NCI-H2227 treated with DMSO at 0.1 percent for 48 hours (cell line): ENCODE results near the gene HGF.

ENCODE experiments used
- DNase-seq: peaks from one replicate; lab custom pipeline; 2025; lab: John Stamatoyannopoulos, UW

The HGF gene

DNA sequence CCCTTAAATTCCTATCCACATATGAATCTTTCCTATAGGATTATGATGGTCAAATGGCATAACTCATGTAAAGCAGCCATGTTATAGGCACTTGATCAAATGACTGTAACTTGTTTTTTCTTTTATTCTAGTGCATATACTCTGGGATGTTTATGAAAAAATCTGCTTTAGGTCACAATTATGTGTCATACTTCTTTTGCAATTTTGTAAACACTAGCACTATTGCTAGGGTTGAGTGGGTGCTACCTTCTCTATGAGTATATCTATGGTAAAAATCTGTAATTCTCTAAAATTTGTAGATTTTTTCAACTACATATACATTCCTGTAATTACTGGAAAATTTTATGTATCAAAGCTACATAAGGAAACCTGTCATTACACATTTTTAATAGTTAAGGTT lies 50.0 kb downstream of the HGF start:
- DNase-seq = no peak

- DNase-seq = no peak
Measured at GRCh38 chr7:81715984-81716588, 53.8 kb downstream of the HGF start.

DNA sequence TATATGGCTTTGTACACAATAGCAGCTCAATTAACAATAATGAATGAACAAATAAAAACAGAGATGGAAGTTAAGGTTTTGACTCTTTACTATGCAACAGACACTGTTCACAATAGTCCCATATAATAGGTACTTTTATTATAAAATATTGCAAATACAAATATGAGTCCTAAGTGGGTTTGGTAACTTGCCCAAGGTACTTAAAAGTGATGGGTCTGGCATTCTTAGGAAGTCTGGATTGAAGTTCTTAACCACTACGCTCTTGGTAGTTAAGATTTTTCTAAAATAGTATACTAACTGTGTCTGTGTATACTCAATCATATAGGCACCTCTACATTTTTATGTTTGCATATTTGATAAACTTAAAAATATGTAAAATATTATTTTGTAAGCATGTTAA lies 55.5 kb downstream of the HGF start:
- no peak for DNase-seq

DNA sequence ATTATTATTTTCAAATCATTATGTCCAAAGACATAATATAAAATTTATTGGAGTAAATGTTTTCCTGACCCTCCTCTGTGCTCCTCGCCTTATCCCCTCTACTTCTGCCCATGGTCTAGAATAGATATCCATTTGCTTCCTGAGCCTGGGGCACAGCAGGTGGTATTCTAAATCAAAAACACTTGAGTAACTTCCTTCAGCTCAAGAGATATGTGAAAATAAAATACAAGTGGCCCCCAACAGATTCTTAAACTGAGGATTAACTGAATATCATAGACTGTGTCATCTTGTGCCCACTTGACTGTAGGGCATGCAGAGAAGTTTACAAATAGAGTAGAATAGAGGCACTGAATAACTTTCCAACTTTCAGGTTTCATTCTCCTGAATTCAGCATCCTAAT lies 59.1 kb downstream of the HGF start:
- DNase-seq = no peak

- DNase-seq = no peak
Measured at GRCh38 chr7:81709836-81710235, 60.0 kb downstream of the HGF start.

- DNase-seq = no peak
Measured at GRCh38 chr7:81707966-81708365, 61.9 kb downstream of the HGF start.

DNA sequence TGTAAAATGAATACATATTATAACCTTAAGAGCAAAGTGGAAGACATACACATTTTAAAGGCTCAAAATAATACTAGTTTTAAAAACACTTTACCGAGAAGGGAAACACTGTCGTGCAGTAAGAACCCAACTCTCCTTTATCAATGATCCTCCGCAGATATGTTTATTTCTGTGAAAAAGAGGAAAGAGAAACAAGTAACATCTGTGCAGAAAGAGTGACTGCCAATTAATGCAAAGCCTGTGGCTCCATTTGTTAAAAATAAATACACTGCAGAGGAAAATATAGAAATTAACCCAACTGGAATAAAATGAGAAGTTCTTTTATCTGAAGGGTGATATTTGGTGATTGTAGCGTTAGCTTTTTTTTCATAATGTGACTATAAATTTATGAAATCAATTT lies 62.7 kb downstream of the HGF start:
- DNase-seq = no peak

GRCh38 chr7:81705206-81705605 lies 64.6 kb downstream of the HGF start:
- no peak for DNase-seq

DNA sequence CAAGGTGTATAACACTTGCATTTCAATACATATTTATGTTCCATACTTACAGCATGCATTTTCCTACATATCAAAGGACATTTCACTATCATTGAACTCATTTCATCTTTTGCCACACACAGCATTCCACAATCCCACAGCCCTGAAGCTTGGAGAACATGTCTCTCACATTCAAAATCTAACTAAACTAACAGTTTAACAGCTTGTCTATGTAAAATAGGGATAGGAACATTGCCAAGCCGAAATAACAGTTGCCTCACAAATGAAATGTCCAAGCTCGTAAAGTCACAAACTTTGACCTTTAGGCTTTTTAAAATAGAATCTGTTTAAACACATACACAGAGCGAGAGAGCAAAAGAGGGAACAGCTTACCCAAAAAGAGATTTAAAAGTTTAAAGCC lies 65.3 kb downstream of the HGF start:
- DNase-seq = no peak

GRCh38 chr7:81698965-81699364 lies 70.9 kb downstream of the HGF start:
- no peak for DNase-seq

DNA sequence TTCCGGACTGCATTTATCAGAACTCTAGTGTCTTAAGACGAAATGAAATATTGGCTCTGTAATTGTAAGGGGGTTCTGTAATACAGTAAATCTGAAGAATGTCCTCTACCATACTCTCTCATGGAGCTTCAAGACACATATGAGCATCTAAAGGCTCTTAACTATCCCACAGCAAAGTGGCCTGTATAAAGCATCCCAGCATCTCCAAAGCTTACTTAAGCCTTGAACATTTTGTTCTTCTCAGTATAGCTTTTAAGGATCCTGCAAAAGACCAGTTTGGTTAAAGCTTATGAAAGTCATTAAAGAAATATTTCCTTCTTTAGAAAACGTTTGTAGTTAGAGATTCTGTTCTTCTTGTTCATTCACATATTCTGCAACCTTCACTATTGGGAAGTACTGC lies 75.1 kb downstream of the HGF start:
- no peak for DNase-seq

GRCh38 chr7:81693894-81694293 lies 76.0 kb downstream of the HGF start:
- DNase-seq = no peak

GRCh38 chr7:81693080-81693479 lies 76.8 kb downstream of the HGF start:
- no peak for DNase-seq

GRCh38 chr7:81692146-81692905 lies 77.5 kb downstream of the HGF start:
- no peak for DNase-seq

- DNase-seq = no peak
Measured at GRCh38 chr7:81691199-81691821, 78.5 kb downstream of the HGF start.

GRCh38 chr7:81690688-81691087 lies 79.2 kb downstream of the HGF start:
- DNase-seq = no peak

GRCh38 chr7:81690251-81690650 lies 79.6 kb downstream of the HGF start:
- no peak for DNase-seq

DNA sequence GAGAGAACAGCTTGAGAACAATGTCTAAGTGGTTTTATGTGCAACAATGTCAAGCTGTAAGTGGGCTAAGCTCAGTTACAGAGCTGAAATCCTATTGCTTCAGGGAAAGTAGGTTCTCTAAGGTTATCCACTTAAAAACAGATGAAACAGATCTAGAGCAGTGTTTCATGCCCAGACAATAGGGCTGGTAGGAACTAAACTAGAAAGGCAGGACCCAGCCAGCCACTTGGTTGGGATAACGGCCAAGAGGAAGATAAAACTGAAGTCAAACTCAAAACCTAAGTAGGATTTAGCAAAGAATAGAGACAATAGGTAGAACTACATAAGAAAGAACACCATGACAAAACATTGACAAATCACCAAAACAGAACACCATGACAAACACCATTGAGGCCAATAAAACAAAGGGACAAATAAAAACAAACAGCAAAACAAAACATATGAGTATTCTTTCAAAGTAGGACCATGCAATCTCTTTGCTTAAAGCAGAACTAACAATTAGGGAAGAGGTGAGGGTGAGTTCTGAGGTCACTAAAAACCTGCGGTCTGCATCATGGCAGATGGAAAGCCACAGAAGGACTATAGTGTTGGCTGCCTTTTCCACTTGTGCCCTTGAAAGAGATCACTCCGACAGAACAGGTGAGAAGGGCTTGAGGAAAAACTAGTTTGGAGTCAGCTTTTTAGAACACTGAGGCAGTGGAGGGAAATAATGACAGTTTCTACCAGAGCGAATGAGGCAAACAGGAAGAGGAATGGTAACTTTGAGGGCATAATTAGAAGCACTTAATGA lies 81.0 kb downstream of the HGF start:
- peak; percentile 6 for DNase-seq

GRCh38 chr7:81687062-81687461 lies 82.8 kb downstream of the HGF start:
- DNase-seq = no peak

GRCh38 chr7:81685270-81685868 lies 84.5 kb downstream of the HGF start:
- DNase-seq = no peak

DNA sequence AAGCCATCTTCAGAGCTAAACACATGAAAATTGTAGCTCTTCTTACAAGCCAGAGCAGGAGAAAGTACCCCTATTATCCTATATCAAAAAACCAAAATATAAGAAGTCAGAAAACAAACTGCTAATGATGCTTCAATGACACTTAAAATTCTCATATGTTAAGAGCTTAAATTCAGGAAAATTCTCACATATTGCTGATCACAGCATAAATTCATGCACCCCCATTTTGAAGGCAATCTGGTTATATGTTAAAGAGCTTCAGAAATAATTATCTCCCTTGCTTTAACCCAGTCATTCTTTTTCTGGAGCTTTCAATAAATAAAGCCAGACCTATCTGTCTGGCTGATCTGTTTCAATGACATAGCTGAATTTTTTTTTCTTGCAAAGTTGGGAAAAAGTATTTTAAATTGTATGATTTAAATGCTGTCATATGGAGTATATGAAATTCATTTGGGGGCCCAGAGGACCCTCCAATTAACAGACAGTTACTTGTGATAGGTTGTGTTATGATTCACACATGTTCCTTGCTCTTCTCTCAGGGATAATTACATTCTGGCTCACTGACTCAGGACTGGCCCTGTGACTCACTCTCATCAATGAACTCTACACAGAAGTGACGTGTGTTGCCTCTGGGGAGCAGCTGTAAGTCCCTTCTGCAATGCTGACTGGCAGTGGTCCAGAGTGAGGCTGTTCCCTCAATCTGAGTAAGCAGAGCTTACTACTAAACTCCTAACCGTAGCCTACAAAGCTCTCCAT lies 85.2 kb downstream of the HGF start:
- DNase-seq = peak; percentile 40

GRCh38 chr7:81684033-81684432 lies 85.8 kb downstream of the HGF start:
- DNase-seq = no peak
